Chondrocyte (in vitro differentiated cells): Measurements from ENCODE around the gene PCNX1. TPM values are rescaled to one million over a fixed set of nuclear protein-coding genes. Genes with fewer than 3 reads are reported as not detected.

ENCODE experiments used
- DNase-seq: peaks from one replicate; pipeline ENCODE4 v3.0.0; 2021; ENCODE audit warnings: mixed read lengths, low spot score
- H3K27ac Mint-ChIP-seq: one replicate; pipeline ENCODE4 v1.8.0; 2021; ENCODE audit warnings: mild to moderate bottlenecking, moderate library complexity, mixed read lengths; ENCODE audit not compliant: unreplicated experiment
- H3K27me3 Mint-ChIP-seq: 2 replicates; pipeline ENCODE4 v1.8.0; 2021; ENCODE audit warnings: low read depth, mixed read lengths
- H3K36me3 Mint-ChIP-seq: 2 replicates; pipeline ENCODE4 v1.8.0; 2021; ENCODE audit warnings: low read depth, mixed read lengths
- H3K4me1 Mint-ChIP-seq: 2 replicates; pipeline ENCODE4 v1.8.0; 2021; ENCODE audit warnings: low read depth, mild to moderate bottlenecking, mixed read lengths
- H3K4me3 Mint-ChIP-seq: one replicate; pipeline ENCODE4 v1.8.0; 2021; ENCODE audit warnings: mild to moderate bottlenecking, moderate library complexity, mixed read lengths; ENCODE audit not compliant: unreplicated experiment
- H3K9me3 Mint-ChIP-seq: 2 replicates; pipeline ENCODE4 v1.8.0; 2021; ENCODE audit warnings: low read depth, mixed read lengths
- total RNA-seq: library from RNA; stranded (reverse); gene quantifications from 3 replicates; pipeline ENCODE4 v1.2.1, GENCODE V29; 2021
- TF ChIP-seq, protein P1 (sequence below): fragments of 200-600 bp; sonication (generic); IDR thresholded peaks from 2 replicates; pipeline ENCODE4 v1.5.0; 2021; ENCODE audit warnings: antibody characterized with exemption, mild to moderate bottlenecking, moderate library complexity

The PCNX1 gene
- total RNA-seq, 1 donor from 2014 or later: 54.3 TPM

DNA sequence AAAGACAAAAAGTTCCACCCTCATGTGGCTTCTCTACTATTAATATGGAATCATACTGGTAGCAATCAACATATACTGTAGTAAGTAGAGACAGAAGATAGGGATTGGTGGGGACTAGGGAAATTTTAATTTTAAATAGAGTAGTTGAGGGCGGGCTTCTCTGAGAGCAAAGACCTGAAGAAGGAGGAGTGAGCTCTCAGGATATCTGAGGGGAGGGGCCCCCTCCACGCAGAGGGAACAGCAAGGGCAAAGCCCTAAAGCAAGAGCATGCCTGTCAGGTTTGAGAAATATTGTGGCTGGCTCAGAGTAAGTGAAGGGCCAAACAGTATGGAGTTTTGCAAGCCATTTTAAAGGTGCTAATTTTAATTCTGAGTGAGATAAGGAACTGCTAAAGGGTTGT lies 64.3 kb downstream of the PCNX1 start:
- H3K9me3 Mint-ChIP-seq: no peaks in the 10 kb centered on the region
- H3K4me3 Mint-ChIP-seq: no peak overlapping the region
- TF ChIP-seq, protein P1, sequence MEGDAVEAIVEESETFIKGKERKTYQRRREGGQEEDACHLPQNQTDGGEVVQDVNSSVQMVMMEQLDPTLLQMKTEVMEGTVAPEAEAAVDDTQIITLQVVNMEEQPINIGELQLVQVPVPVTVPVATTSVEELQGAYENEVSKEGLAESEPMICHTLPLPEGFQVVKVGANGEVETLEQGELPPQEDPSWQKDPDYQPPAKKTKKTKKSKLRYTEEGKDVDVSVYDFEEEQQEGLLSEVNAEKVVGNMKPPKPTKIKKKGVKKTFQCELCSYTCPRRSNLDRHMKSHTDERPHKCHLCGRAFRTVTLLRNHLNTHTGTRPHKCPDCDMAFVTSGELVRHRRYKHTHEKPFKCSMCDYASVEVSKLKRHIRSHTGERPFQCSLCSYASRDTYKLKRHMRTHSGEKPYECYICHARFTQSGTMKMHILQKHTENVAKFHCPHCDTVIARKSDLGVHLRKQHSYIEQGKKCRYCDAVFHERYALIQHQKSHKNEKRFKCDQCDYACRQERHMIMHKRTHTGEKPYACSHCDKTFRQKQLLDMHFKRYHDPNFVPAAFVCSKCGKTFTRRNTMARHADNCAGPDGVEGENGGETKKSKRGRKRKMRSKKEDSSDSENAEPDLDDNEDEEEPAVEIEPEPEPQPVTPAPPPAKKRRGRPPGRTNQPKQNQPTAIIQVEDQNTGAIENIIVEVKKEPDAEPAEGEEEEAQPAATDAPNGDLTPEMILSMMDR: no peak
- peaks cover 3% of the 10 kb centered on the region for H3K36me3 Mint-ChIP-seq
- H3K27me3 Mint-ChIP-seq: no peaks in the 10 kb centered on the region
- peaks cover 18% of the 10 kb centered on the region for H3K4me1 Mint-ChIP-seq
- DNase-seq: no peak
- H3K27ac Mint-ChIP-seq: no peak overlapping the region

DNA sequence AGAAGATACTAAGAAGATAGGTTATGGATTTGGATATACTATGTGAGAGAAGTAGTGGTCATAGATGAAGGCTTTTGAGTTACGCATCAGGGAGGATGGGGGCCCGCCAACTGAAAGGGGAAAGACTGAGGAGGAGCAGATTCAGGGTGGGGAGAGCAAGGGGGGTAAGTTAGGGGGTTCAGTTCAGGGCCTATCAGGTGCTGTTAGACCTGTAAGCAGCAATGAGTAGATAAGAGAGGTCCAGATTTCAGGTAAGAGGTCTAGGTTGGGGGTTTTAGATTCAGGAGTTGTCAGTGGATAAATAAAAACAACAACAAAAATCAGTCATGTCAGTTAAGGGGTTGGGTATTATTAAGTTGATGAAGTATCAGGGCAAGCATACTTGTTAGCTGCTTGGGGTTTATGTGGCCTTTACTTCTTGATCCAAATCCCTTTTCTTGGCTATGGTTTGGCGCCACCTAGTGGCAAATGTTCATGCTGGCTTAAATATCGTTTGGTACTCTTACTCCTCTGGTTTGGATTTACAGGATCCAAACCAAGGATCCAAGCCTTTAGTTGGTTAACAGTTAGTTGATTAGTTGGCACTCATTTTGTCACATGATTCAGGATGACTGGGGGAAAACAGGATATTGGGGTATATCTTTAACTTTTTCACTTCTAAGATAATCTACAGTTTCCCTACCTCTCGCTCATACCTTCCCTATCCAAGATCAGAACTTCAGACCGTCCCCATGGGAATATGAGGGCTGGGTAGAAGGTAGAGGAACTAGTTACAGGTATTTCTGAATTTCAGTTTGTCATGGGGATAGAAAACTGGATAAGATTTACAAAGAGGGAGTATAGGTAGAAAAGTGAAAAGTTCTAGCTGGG lies 65.1 kb downstream of the PCNX1 start:
- Mint-ChIP-seq H3K27ac (no peak overlapping the region), H3K4me3 (no peak overlapping the region), H3K9me3 (no peaks in the 10 kb centered on the region), H3K4me1 (peaks cover 13% of the 10 kb centered on the region), H3K27me3 (no peaks in the 10 kb centered on the region), H3K36me3 (peaks cover 11% of the 10 kb centered on the region)
- TF ChIP-seq, protein P1: peak; percentile 93
- DNase-seq: no peak

DNA sequence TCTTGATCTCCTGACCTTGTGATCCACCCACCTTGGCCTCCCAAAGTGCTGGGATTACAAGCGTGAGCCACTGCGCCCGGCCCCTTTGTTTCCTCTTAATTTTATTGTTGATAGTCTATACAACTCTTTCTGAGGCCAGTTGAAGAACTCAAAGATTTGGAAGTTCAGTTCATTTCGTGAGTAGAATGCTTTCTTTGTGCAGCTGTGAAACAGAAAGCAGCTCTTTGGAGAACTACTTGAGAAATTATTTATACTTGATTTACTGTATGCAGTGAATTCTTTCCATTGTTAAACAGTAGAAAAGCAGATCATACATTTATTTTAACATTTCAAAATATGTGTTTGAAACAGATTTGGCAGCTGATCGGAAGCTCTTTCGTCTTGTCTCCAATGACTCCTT lies 69.3 kb downstream of the PCNX1 start:
- Mint-ChIP-seq H3K9me3 (no peaks in the 10 kb centered on the region), H3K36me3 (peaks cover 22% of the 10 kb centered on the region), H3K27me3 (no peaks in the 10 kb centered on the region), H3K4me3 (no peak overlapping the region), H3K27ac (no peak overlapping the region), H3K4me1 (peaks cover 23% of the 10 kb centered on the region)
- DNase-seq: no peak
- TF ChIP-seq, protein P1: no peak

DNA sequence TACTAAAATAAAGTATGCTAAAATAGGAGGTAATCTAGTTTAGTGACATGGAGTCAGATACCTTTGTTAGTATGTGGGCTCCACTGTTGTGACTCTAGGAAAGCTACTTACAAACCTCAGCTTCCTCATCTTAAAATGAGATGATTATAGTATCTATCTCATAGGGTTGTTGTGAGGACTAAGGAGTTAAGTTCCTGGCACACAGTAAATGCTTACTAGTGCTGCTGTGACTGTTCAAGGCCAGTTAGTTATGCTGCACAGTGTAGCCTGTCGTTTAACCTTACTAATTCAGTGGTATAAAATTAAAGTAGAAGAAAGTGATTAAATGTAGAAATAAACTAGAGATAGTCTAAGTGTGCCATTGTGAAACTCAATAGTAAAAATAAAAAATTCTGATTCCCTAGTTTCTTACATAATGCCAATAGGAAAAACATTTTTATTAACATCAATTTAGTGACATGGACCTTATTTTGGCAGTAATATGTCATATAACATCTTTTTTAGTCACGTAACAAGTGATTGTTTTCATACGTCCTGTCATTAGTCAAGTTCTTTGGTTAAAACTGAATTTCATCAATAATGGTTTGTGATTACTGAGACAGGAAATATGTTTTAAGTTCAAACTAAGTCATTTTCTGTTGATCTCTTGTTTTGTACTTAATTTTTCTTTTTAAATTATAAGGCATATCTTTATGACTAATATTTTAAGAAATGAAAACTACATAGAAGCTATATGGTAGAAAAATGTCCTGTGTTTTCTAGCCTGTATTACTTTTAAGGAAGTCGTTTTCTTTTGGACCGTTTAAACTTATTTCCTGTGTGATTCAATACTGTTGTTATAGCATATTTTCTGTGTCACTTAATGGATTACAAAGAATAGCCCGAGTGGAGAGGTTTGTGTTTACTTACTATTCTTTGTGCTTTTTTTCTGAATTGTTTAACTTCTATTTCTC lies 74.0 kb downstream of the PCNX1 start:
- Mint-ChIP-seq H3K9me3 (no peaks in the 10 kb centered on the region), H3K27me3 (no peaks in the 10 kb centered on the region), H3K36me3 (peaks cover 22% of the 10 kb centered on the region), H3K27ac (peak overlapping the region; percentile 81), H3K4me1 (peaks cover 30% of the 10 kb centered on the region), H3K4me3 (no peak overlapping the region)
- TF ChIP-seq, protein P1: no peak
- DNase-seq: no peak

DNA sequence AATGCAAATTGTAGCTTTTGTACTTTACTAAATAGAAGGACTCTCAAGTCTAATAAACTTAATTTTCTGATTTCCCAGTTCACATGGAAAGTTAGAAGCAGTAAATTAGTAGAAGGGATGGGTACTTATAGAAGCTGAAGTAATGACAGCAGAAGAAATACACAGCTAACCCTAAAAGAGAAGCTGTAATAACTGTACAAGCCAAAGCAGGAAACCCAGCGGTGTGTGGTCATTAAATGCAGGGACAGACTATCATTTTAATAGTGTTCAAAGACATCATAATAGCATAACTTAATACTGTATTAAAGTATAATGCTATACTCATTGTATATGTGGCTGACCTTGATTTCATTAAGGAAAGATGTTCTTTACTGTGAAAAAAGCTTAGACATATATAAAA lies 74.9 kb downstream of the PCNX1 start:
- H3K4me3 Mint-ChIP-seq: no peak overlapping the region
- peaks cover 14% of the 10 kb centered on the region for H3K36me3 Mint-ChIP-seq
- TF ChIP-seq, protein P1: no peak
- H3K27me3 Mint-ChIP-seq: no peaks in the 10 kb centered on the region
- peaks cover 32% of the 10 kb centered on the region for H3K4me1 Mint-ChIP-seq
- no peaks in the 10 kb centered on the region for H3K9me3 Mint-ChIP-seq
- no peak for DNase-seq
- no peak overlapping the region for H3K27ac Mint-ChIP-seq
